Mesenchymal stem cell (in vitro differentiated cells and primary cell): Measurements from ENCODE around the gene PPP6R2.

Source experiments
- DNase-seq: peaks from one replicate; pipeline ENCODE4 v3.0.0-alpha.2; 2013
- H2AFZ ChIP-seq: one replicate; pipeline ENCODE4 v1.6.1; 2013; ENCODE audit warnings: low read depth, mild to moderate bottlenecking, control low read depth, inconsistent platforms, low read length, moderate library complexity
- H2AK5ac ChIP-seq: 2 replicates; pipeline ENCODE4 v1.6.1; 2013; ENCODE audit warnings: low read length, moderate library complexity, mild to moderate bottlenecking, inconsistent platforms; ENCODE audit not compliant: severe bottlenecking
- H2BK120ac ChIP-seq: one replicate; pipeline ENCODE4 v1.6.1; 2013; ENCODE audit warnings: low read depth, mild to moderate bottlenecking, inconsistent platforms, low read length, moderate library complexity
- H2BK12ac ChIP-seq, 2 experiments: one replicate each; pipeline ENCODE4 v1.6.1; 2013; ENCODE audit warnings: inconsistent platforms in 2 of 2, low read length in 2 of 2, mild to moderate bottlenecking in 2 of 2, moderate library complexity in 2 of 2, control low read depth in 1 of 2
- H2BK15ac ChIP-seq: one replicate; pipeline ENCODE4 v1.6.1; 2013; ENCODE audit warnings: mild to moderate bottlenecking, low read depth, inconsistent platforms; ENCODE audit not compliant: poor library complexity, severe bottlenecking
- H2BK5ac ChIP-seq: 2 replicates; pipeline ENCODE4 v1.6.1; 2013; ENCODE audit warnings: low read depth, mild to moderate bottlenecking, low read length, control low read depth, inconsistent platforms; ENCODE audit not compliant: poor library complexity, severe bottlenecking
- H3K14ac ChIP-seq, 2 experiments: one replicate each; pipeline ENCODE4 v1.6.1; 2013; ENCODE audit warnings: inconsistent platforms in 2 of 2, low read length in 2 of 2, control low read depth in 1 of 2, mild to moderate bottlenecking in 1 of 2, moderate library complexity in 1 of 2
- H3K18ac ChIP-seq, 2 experiments: one replicate each; pipeline ENCODE4 v1.6.1; 2013; ENCODE audit warnings: inconsistent platforms in 2 of 2, low read length in 2 of 2, control low read depth in 1 of 2, low read depth in 1 of 2, mild to moderate bottlenecking in 1 of 2
- H3K23ac ChIP-seq, 2 experiments: one replicate each; pipeline ENCODE4 v1.6.1; 2013; ENCODE audit warnings: inconsistent platforms in 2 of 2, low read length in 2 of 2, mild to moderate bottlenecking in 2 of 2, moderate library complexity in 2 of 2, control low read depth in 1 of 2
- H3K27ac ChIP-seq: 2 replicates; pipeline ENCODE4 v1.5.1; 2013; ENCODE audit warnings: mild to moderate bottlenecking, moderate library complexity, low read length, control low read depth, inconsistent platforms; ENCODE audit not compliant: poor library complexity, severe bottlenecking
- H3K27me3 ChIP-seq, 2 experiments: 2 replicates each; pipeline versions ENCODE4 v1.6.1 to v1.7.0; 2013; ENCODE audit warnings: low read length in 2 of 2, mild to moderate bottlenecking in 2 of 2, moderate library complexity in 2 of 2, control low read depth in 1 of 2, inconsistent platforms in 1 of 2; ENCODE audit not compliant: control insufficient read depth in 1 of 2, insufficient read depth in 1 of 2
- H3K36me3 ChIP-seq, 2 experiments: 2 replicates each; pipeline versions ENCODE4 v1.6.1 to v1.7.0; 2013; ENCODE audit warnings: low read length in 2 of 2, control low read depth in 1 of 2, inconsistent platforms in 1 of 2, low read depth in 1 of 2, mild to moderate bottlenecking in 1 of 2; ENCODE audit not compliant: insufficient read depth in 2 of 2, control insufficient read depth in 1 of 2
- H3K4ac ChIP-seq, 2 experiments: one replicate each; pipeline ENCODE4 v1.6.1; 2013; ENCODE audit warnings: inconsistent platforms in 2 of 2, low read length in 2 of 2, mild to moderate bottlenecking in 2 of 2, moderate library complexity in 2 of 2, control low read depth in 1 of 2, low read depth in 1 of 2
- H3K4me1 ChIP-seq: 2 replicates; pipeline ENCODE4 v1.6.1; 2013; ENCODE audit warnings: low read depth, low read length, control low read depth; ENCODE audit not compliant: control insufficient read depth, insufficient read depth
- H3K4me2 ChIP-seq: 2 replicates; pipeline ENCODE4 v1.6.1; 2013; ENCODE audit warnings: low read length, mild to moderate bottlenecking, inconsistent platforms; ENCODE audit not compliant: poor library complexity, severe bottlenecking
- H3K4me3 ChIP-seq, 2 experiments: 2 replicates each; pipeline versions ENCODE4 v1.5.1 to v1.7.0; 2013; ENCODE audit warnings: low read length in 2 of 2, mild to moderate bottlenecking in 2 of 2, control low read depth in 1 of 2, low read depth in 1 of 2; ENCODE audit not compliant: insufficient read depth in 1 of 2
- H3K79me1 ChIP-seq: replicated peaks from 2 replicates; pipeline ENCODE4 v1.6.1; 2013; ENCODE audit warnings: mild to moderate bottlenecking, control low read depth, low read length, inconsistent platforms; ENCODE audit not compliant: poor library complexity, severe bottlenecking
- H3K9ac ChIP-seq: 2 replicates; pipeline ENCODE4 v1.7.0; 2013; ENCODE audit warnings: mild to moderate bottlenecking, low read length, moderate library complexity
- H3K9me3 ChIP-seq: 2 replicates; pipeline ENCODE4 v1.7.0; 2013; ENCODE audit warnings: mild to moderate bottlenecking, low read length; ENCODE audit not compliant: control insufficient read depth
- H4K8ac ChIP-seq: one replicate; pipeline ENCODE4 v1.6.1; 2013; ENCODE audit warnings: inconsistent platforms, mild to moderate bottlenecking, low read length, moderate library complexity
- H4K91ac ChIP-seq: one replicate; pipeline ENCODE4 v1.6.1; 2013; ENCODE audit warnings: mild to moderate bottlenecking, low read length, inconsistent platforms
- WGBS: methylation state at CpG from one replicate; pipeline ENCODE4 v1.1.7; 2013; ENCODE audit warnings: mixed read lengths; 5-methylcytosine and 5-hydroxymethylcytosine counted together

PPP6R2 gene

DNA sequence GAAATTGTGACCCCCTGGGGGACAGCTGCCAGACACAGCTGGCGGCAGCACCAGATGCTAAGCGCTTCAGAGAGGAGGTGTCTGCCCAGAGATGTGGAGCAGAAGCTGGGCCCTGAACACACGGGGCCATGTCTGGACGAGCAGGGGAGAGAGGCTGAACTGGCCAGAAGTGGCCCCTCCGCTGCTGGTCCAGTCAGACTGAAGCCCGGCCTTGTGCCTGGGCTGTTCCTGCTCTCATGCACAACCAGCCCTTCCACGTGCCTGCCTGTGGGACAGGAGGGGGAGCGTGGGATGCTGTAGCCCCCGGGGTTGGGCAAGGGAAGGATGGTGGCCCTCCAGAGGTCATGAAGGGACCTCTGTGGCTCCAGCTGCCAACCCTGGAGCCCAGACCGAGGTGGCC lies 140.0 kb downstream of the PPP6R2 start:
- Histone ChIP-seq H3K9me3 (no peaks in the 10 kb centered on the region), H3K9ac (no peak overlapping the region), H3K23ac (peak overlapping the region in 1 of 2 experiments; percentile 54), H2AFZ (no peak overlapping the region), H3K18ac (no peak overlapping the region), H2AK5ac (no peak overlapping the region), H4K8ac (no peak overlapping the region), H2BK5ac (no peak overlapping the region), H3K36me3 (peaks cover 0 to 18% of the 10 kb centered on the region in 2 experiments), H3K4me3 (no peak overlapping the region), H3K27ac (no peak overlapping the region), H2BK15ac (no peak overlapping the region), H3K4ac (no peak overlapping the region), H3K79me1 (no peaks in the 10 kb centered on the region), H2BK12ac (peak overlapping the region in 1 of 2 experiments; percentile 11), H3K4me2 (no peak overlapping the region), H3K4me1 (peaks cover 44% of the 10 kb centered on the region), H3K27me3 (peaks cover 23 to 85% of the 10 kb centered on the region in 2 experiments), H4K91ac (no peak overlapping the region), H2BK120ac (no peak overlapping the region), H3K14ac (no peak overlapping the region)
- DNase-seq: no peak
- 88% methylated on average over 9 of the region's 10 CpGs for WGBS

DNA sequence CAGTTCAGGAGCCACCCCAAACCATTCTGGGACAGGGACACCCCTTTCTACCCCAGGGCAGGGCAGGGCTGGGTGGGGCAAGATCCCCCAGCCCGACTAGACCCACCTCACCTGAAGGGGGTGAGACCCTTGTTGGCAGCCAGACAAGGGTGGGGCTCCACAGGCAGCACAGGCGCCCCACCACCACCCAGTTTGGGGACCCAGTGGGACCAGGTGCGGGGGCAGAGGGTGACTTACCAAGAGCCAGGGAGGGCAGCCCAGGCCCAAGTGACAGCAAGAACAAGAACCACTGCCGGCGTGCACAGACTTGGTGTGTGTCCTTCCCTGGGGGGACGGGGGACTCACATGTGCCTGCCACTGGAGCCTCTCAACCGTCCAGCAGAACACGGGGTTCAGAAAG lies 140.4 kb downstream of the PPP6R2 start:
- no peak overlapping the region for H2AK5ac ChIP-seq
- no peaks in the 10 kb centered on the region for H3K9me3 ChIP-seq
- H3K9ac ChIP-seq: no peak overlapping the region
- H2BK5ac ChIP-seq: no peak overlapping the region
- peaks cover 44% of the 10 kb centered on the region for H3K4me1 ChIP-seq
- no peak overlapping the region for H3K23ac ChIP-seq
- H3K4ac ChIP-seq: no peak overlapping the region
- no peak overlapping the region for H3K27ac ChIP-seq
- no peak overlapping the region for H3K14ac ChIP-seq
- H3K18ac ChIP-seq: no peak overlapping the region
- no peak overlapping the region for H2AFZ ChIP-seq
- peaks cover 0 to 18% of the 10 kb centered on the region in 2 experiments for H3K36me3 ChIP-seq
- H3K4me2 ChIP-seq: no peak overlapping the region
- H2BK15ac ChIP-seq: no peak overlapping the region
- no peak overlapping the region for H4K8ac ChIP-seq
- 93% methylated on average over 8 of the region's 8 CpGs for WGBS
- H2BK120ac ChIP-seq: no peak overlapping the region
- no peak for DNase-seq
- H3K27me3 ChIP-seq: peaks cover 23 to 86% of the 10 kb centered on the region in 2 experiments
- no peak overlapping the region for H4K91ac ChIP-seq
- no peak overlapping the region for H3K4me3 ChIP-seq
- H2BK12ac ChIP-seq: no peak overlapping the region
- no peaks in the 10 kb centered on the region for H3K79me1 ChIP-seq

DNA sequence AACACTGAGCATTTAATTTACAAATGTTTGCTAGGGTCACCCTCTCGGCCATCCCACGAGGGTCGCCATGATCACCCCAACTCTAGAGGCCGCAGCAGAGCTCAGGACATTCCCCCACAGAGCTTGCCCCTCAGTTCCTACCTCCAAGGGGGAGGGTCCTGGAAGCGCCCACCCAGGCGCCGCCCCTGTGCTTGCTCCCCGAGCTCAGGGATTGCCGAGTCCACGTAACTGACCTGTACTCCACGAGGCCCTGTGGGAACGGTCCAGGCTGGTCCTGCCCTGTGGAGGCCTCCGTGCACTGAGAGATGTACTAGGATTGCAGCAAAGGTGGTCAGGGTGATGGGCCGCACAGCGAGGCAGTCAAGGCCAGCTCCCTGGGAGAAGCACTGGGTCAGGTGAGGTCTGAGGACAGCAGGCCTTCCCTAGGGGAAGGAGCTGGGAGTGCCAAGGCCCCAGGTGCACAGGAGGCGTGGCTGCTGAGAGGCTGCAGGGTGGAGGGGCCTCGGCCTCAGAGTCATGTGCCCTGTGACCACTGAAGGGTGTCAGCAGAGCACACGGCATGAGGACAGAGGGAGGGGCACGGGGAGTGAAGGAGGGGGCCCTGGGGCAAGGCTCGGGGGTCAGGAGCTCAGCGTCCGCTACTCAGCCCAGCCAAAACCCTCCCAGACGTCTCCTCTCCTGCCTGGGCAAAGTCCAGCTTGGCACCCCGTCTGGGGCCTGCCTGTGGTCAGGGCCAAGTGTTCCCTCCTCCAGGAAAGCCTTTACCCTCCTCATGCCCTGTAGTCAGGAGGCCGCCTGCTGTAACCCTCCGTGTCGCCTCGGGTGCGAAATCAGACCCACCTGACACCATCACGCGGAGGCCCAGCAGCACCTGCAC lies 141.1 kb downstream of the PPP6R2 start:
- H3K4me2 ChIP-seq: no peak overlapping the region
- H3K18ac ChIP-seq: no peak overlapping the region
- no peak for DNase-seq
- H2BK5ac ChIP-seq: no peak overlapping the region
- 92% methylated on average over 25 of the region's 31 CpGs for WGBS
- H3K4me3 ChIP-seq: no peak overlapping the region
- H4K8ac ChIP-seq: no peak overlapping the region
- H3K79me1 ChIP-seq: no peaks in the 10 kb centered on the region
- no peak overlapping the region for H3K9ac ChIP-seq
- no peak overlapping the region for H2BK120ac ChIP-seq
- no peak overlapping the region for H2AFZ ChIP-seq
- H3K9me3 ChIP-seq: no peaks in the 10 kb centered on the region
- H3K4ac ChIP-seq: no peak overlapping the region
- H2BK12ac ChIP-seq: no peak overlapping the region
- H3K23ac ChIP-seq: no peak overlapping the region
- peak overlapping the region; percentile 2 for H4K91ac ChIP-seq
- no peak overlapping the region for H3K27ac ChIP-seq
- no peak overlapping the region for H3K14ac ChIP-seq
- peaks cover 44% of the 10 kb centered on the region for H3K4me1 ChIP-seq
- peaks cover 23 to 82% of the 10 kb centered on the region in 2 experiments for H3K27me3 ChIP-seq
- peaks cover 0 to 18% of the 10 kb centered on the region in 2 experiments for H3K36me3 ChIP-seq
- H2AK5ac ChIP-seq: no peak overlapping the region
- no peak overlapping the region for H2BK15ac ChIP-seq

DNA sequence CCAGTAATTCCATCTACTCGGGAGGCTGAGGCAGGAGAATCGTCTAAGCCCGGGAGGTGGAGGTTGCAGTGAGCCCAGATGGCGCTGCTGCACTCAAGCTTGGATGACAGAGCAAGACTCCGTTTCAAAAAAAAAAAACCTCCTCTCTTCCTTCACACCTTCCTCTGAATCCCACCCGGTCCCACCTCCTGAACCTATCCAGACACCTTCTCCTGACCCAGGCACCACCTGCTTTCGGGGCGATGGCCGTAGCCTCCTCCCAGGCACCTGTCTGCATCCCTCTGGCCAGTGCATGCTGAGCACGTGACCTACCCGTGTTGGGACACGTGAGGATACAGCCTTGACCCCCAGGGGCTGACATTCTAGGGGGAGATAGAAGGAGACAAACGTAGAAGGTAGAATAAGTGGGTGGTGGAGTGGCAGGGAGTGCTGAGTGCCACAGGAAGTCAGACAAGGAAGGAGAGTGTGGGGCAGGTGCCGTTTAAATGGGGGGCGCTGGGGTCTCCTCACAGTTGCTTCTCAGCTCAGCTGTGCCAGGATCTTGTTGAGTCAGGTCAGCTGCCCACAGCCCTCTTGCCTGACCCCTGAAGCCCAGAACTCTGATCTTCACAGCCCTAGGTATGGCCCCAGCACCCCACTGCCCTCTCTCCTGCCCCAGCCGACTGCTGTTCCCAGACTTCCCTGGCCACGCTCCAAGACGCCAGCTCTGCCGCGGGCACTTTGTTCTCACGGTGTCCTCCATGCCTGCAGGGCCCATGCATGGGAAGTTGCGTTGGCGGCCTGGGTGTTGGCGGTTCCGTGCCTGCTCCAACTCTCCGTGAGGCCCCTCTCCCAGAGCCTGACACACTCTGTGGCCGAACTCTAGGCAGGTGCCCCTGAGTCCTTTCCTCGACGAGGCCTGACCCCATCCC lies 142.3 kb downstream of the PPP6R2 start:
- no peaks in the 10 kb centered on the region for H3K9me3 ChIP-seq
- no peak overlapping the region for H2BK15ac ChIP-seq
- no peaks in the 10 kb centered on the region for H3K79me1 ChIP-seq
- H3K23ac ChIP-seq: no peak overlapping the region
- no peak overlapping the region for H4K91ac ChIP-seq
- no peak overlapping the region for H3K4me2 ChIP-seq
- DNase-seq: no peak
- peaks cover 0 to 18% of the 10 kb centered on the region in 2 experiments for H3K36me3 ChIP-seq
- no peak overlapping the region for H3K27ac ChIP-seq
- H2AK5ac ChIP-seq: no peak overlapping the region
- H3K4ac ChIP-seq: no peak overlapping the region
- WGBS: 74% methylated on average over 29 of the region's 29 CpGs
- no peak overlapping the region for H2AFZ ChIP-seq
- H2BK120ac ChIP-seq: no peak overlapping the region
- H3K18ac ChIP-seq: no peak overlapping the region
- H2BK5ac ChIP-seq: no peak overlapping the region
- no peak overlapping the region for H4K8ac ChIP-seq
- no peak overlapping the region for H3K14ac ChIP-seq
- no peak overlapping the region for H3K4me3 ChIP-seq
- H3K9ac ChIP-seq: no peak overlapping the region
- H3K4me1 ChIP-seq: peaks cover 44% of the 10 kb centered on the region
- peaks cover 13 to 77% of the 10 kb centered on the region in 2 experiments for H3K27me3 ChIP-seq
- H2BK12ac ChIP-seq: no peak overlapping the region
